Neural crest cell (in vitro differentiated cells): ENCODE data around the gene PRDM16. TPM values are rescaled to one million over a fixed set of nuclear protein-coding genes. Genes with fewer than 3 reads are reported as not detected.
A peak's percentile ranks its signal among the peaks of the same experiment; 100 is the strongest.

Source experiments
- DNase-seq: peaks from one replicate; pipeline ENCODE4 v3.0.0; 2021; ENCODE audit warnings: low read depth, mixed read lengths, low spot score
- H3K27ac Mint-ChIP-seq: one replicate; pipeline ENCODE4 v1.8.0; 2021; ENCODE audit warnings: mild to moderate bottlenecking, mixed read lengths; ENCODE audit not compliant: unreplicated experiment
- H3K27me3 Mint-ChIP-seq: 2 replicates; pipeline ENCODE4 v1.8.0; 2021; ENCODE audit warnings: low read depth, mild to moderate bottlenecking, mixed read lengths
- H3K36me3 Mint-ChIP-seq: 2 replicates; pipeline ENCODE4 v1.8.0; 2021; ENCODE audit warnings: low read depth, mild to moderate bottlenecking, mixed read lengths
- H3K4me1 Mint-ChIP-seq: 2 replicates; pipeline ENCODE4 v1.8.0; 2021; ENCODE audit warnings: mixed read lengths
- H3K4me3 Mint-ChIP-seq: one replicate; pipeline ENCODE4 v1.8.0; 2021; ENCODE audit warnings: mild to moderate bottlenecking, mixed read lengths
- H3K9me3 Mint-ChIP-seq: 2 replicates; pipeline ENCODE4 v1.8.0; 2021; ENCODE audit warnings: mixed read lengths
- CTCF ChIP-seq: fragments of 200-600 bp; sonication (generic); conservative IDR thresholded peaks from 2 replicates; pipeline ENCODE4 v1.5.0; 2021; ENCODE audit warnings: antibody characterized with exemption, mild to moderate bottlenecking
- total RNA-seq: library from RNA; stranded (reverse); gene quantifications from 2 replicates; pipeline ENCODE4 v1.2.1, GENCODE V29; 2021

The PRDM16 gene
- total RNA-seq, 1 donor from 2014 or later = 11.7 TPM

- Mint-ChIP-seq H3K36me3 (no peaks in the 10 kb centered on the region), H3K4me1 (peaks cover 11% of the 10 kb centered on the region), H3K4me3 (no peak overlapping the region), H3K9me3 (no peaks in the 10 kb centered on the region), H3K27me3 (no peaks in the 10 kb centered on the region), H3K27ac (no peak overlapping the region)
- TF ChIP-seq CTCF = no peak
- DNase-seq = no peak
Observed at GRCh38 chr1:3304246-3304645, 235.2 kb downstream of the PRDM16 start.

- no peaks in the 10 kb centered on the region for H3K9me3 Mint-ChIP-seq
- H3K27ac Mint-ChIP-seq = peak overlapping the region; percentile 75
- TF ChIP-seq CTCF = no peak
- no peak for DNase-seq
- peaks cover 11% of the 10 kb centered on the region for H3K4me1 Mint-ChIP-seq
- H3K36me3 Mint-ChIP-seq = no peaks in the 10 kb centered on the region
- H3K4me3 Mint-ChIP-seq = no peak overlapping the region
- H3K27me3 Mint-ChIP-seq = no peaks in the 10 kb centered on the region
Observed at GRCh38 chr1:3304692-3305091, 235.7 kb downstream of the PRDM16 start.

- Mint-ChIP-seq H3K9me3 (no peaks in the 10 kb centered on the region), H3K27me3 (no peaks in the 10 kb centered on the region), H3K27ac (peak overlapping the region; percentile 75), H3K36me3 (no peaks in the 10 kb centered on the region), H3K4me1 (peaks cover 11% of the 10 kb centered on the region), H3K4me3 (no peak overlapping the region)
- DNase-seq = no peak
- TF ChIP-seq CTCF = no peak
Observed at GRCh38 chr1:3305156-3305555, 236.2 kb downstream of the PRDM16 start.

- H3K36me3 Mint-ChIP-seq = no peaks in the 10 kb centered on the region
- H3K9me3 Mint-ChIP-seq = no peaks in the 10 kb centered on the region
- no peak for DNase-seq
- H3K4me1 Mint-ChIP-seq = peaks cover 15% of the 10 kb centered on the region
- H3K27me3 Mint-ChIP-seq = peaks cover 4% of the 10 kb centered on the region
- H3K27ac Mint-ChIP-seq = no peak overlapping the region
- H3K4me3 Mint-ChIP-seq = no peak overlapping the region
- no peak for TF ChIP-seq CTCF
Observed at GRCh38 chr1:3306583-3307291, 237.7 kb downstream of the PRDM16 start.

GRCh38 chr1:3307359-3307758, 238.4 kb downstream of the PRDM16 start:
- Mint-ChIP-seq H3K27ac (no peak overlapping the region), H3K27me3 (peaks cover 5% of the 10 kb centered on the region), H3K36me3 (no peaks in the 10 kb centered on the region), H3K4me1 (peaks cover 15% of the 10 kb centered on the region), H3K4me3 (no peak overlapping the region), H3K9me3 (no peaks in the 10 kb centered on the region)
- TF ChIP-seq CTCF = no peak
- DNase-seq = no peak
